ENCODE data around the gene MKLN1.

The MKLN1 gene

DNA sequence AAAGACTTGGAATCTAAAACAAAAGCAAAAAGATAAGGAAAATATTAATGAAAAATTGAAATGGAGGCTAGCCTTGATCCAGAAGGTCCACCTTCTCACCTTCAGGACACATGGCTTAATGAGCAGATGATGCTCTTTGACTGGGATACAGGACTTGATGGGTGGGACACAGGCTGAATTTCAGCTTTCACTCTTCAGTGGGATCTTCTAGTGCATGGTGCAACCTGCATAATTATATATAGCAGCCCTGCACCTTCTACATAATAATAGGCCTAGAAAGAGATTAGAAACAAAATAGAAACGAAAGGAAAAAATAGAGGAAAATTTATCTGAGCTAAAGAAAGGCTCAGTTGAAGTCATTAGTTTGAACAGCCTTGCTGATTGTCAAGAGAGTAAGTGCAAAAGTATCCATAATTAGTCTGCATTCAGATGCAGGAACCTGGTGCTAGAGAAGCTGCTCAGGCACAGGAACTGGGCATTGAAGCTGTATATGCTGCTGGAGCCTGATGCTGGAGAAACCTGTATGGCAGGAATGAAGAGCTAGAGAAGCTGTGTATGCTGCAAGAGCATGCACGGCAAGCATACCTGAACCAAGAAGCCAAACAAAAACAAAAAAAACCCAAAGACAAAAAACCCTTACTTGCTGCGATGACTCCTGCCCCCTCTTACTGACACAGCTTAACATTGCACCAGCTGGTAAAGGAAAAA, 19.4 kb downstream of the MKLN1 start:
- in situ Hi-C loops (cut with MboI; ENCODE audit: low sequenced_read_pairs) = no loop called here

DNA sequence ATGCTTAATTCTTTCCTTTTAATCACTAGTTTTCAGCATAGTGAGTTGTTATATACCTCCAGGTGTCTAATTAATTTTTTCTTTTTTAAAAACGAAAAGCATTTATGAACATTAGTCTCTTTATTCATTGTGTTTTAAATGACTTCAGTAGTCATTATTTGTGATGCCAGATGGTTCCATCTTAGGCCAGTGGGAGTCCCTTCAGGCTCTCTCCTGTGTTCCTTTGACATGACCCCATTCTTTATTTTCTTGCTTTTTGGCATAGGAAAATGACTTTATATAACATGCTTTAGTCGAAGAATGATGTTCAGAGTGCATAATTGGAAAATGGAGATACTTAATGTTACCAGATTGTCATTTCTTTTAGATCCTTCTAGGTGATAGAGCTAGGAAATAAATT, 24.4 kb downstream of the MKLN1 start:
- in situ Hi-C loops (cut with MboI; ENCODE audit: low sequenced_read_pairs) = no loop called here

DNA sequence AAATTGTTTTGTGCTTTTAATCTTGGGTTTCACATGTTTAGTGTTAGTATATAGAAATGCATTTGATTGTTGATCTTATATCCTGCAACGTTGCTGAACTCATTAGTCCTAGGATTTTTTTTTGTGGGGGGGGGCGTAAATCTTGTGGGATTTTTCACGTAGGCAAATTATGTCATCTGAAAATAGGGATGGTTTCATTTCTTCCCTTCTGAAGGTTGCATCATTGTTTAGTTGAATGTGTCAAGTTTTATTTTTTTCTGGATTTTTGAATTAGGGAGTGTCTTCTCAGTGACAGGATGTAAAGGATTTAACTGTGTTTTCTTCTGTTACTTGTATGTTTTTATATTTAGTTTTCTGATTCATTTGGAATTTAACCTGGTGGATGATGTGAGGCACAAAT, 26.7 kb downstream of the MKLN1 start:
- in situ Hi-C loops (cut with MboI; ENCODE audit: low sequenced_read_pairs) = no loop called here

DNA sequence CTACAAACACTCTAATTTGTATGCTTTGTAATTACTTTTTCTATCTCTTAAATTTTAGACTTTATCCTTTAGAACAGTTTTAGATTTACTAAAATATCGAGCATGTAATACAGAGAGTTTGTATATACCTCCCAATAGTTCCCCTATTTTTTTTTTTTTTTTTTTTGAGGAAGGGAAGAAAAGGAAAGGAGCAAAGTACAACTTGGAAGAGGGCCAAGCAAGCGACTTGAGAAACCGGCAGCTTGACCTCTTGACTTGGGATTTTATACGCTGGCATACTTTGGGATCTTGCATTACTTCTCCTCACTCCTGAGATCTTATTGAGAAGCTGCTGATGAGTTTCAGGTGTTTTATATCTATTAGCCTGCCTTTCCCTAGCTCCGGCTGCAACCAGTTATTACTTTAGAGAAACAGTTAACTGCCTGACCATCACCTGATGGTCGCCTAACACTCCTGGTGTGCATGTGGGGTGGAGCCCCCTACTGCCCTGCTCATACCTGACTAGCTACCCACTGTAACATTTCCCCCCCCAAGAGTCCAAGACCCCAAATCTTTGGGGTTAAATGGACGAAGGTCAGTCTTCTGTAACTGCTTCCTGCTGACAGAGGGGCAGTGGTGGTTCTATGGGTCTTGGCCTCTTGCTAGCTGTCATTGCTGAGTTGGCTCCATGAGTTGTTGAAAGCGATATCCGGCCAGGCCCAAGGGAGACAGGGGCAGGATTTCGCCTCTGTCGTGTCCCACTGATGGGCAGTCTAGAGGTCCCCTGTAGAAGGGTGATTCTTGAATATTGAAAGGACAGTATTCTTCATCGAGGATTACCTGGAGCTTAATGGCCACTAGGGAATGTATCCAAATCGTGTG, 28.5 kb downstream of the MKLN1 start:
- in situ Hi-C loops (cut with MboI; ENCODE audit: low sequenced_read_pairs) = no loop called here

DNA sequence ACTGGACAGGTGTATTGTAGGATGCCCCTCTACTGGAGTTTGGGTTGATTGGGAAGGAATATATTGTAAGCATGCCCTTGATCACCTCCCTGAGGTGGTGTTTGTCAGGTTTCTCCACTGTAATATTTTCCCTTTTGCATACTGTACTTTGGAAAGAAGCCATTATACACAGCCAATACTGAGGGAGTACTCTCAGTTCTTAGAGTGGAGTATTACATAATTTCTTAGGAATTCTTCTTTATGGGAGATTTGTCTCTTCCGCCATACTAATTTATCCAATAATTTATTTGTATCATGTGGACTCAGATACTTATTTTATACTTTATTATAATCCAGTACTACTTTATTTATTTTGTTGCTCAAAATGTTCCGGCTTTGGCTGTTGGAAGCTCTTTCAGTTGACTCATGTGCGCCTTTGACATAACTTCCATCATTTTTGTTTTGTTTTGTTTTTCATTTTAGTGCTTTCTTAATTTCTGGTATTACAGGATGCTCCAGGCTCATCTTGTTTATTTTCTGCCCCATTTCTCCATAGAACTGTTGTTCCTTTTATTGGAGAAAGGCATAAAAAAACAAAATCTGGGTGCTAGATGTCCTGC, 29.7 kb downstream of the MKLN1 start:
- in situ Hi-C loops (cut with MboI; ENCODE audit: low sequenced_read_pairs) = no loop called here

DNA sequence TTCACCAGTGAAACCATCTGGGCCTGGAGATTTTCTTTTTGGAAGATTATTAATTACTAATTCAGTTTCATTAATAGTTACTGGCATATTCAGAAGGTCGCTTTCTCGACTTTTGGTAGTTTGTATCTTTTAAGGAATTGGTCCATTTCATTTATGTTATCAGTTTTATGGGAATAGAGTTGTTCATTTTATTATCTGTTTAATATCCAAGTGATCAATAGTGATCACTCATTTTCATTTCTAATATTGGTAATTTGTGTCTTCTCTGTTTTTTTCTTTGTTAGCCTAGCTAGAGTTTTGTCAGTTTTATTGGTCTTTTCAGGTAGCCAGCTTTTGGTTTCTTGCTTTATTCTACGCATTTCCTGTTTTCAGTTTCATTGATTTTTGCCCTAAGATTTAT, 31.0 kb downstream of the MKLN1 start:
- in situ Hi-C loops (cut with MboI; ENCODE audit: low sequenced_read_pairs) = no loop called here

DNA sequence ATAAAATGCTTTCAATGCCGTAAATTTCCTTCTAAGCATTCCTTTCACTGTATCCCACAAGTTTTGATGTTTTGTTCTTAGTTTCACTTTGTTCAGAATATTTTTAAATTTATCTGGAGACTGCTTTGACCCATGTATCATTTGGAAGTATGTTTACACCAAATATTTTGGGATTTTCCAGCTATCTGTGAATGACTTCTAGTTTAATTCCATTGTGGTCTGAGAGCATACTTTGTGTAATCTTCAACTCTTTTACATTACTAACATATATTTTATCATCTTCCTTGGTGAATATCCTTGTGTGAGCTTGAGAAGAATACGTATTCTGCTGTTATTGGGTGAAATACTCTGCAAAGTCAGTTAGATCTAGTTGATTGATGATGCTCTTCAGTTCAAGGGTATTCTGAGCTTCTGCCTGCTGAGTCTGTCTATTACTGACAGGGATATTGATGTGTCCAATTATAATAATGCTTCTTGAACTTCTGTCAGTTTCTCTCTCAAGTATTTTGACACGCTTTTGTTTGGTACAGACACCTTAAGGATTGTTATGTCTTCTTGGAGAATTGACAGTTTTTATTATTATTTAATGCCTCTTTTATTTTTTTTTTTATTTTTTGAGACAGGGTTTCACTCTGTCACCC, 31.6 kb downstream of the MKLN1 start:
- in situ Hi-C loops (cut with MboI; ENCODE audit: low sequenced_read_pairs) = no loop called here

DNA sequence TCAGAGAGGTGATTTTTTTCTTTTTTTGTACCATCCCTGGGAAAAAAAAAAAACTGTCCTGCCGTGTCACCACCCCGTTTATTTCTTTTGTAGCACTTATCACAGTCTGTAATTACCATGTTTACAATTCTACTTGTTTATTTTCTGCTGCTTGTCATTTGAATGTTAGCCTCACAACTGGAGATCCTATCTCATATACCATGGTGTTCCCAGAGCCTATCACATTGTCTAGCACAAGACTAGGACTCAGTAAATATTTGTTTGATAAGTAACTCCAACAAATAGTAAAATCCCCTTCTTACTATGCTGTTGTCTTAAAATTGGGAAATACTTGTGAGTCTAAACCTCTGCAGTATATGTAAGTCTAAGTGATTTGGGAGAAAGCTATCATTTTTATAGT, 36.0 kb downstream of the MKLN1 start:
- in situ Hi-C loops (cut with MboI; ENCODE audit: low sequenced_read_pairs) = no loop called here

DNA sequence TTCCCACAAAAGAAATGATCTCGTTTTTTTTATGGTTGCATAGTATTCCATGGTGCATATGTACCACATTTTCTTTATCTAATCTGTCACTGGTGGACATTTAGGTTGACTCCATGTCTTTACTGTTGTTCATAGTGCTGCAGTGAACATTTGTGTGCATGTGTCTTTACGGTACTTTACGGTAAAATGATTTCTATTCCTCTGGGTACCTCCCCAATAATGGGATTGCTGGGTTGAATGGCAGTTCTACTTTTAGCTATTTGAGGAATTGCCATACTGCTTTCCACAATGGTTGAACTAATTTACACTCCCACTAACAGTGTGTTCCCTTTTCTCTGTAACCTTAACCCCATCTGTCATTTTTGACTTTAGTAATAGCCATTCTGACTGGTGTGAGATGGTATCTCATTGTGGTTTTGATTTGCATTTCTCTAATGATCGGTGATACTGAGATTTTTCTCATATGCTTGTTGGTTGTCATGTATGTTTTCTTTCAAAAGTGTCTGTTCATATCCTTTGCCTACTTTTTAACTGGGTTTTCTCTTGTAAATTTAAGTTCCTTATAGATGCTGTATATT, 37.2 kb downstream of the MKLN1 start:
- in situ Hi-C loops (cut with MboI; ENCODE audit: low sequenced_read_pairs) = no loop called here

DNA sequence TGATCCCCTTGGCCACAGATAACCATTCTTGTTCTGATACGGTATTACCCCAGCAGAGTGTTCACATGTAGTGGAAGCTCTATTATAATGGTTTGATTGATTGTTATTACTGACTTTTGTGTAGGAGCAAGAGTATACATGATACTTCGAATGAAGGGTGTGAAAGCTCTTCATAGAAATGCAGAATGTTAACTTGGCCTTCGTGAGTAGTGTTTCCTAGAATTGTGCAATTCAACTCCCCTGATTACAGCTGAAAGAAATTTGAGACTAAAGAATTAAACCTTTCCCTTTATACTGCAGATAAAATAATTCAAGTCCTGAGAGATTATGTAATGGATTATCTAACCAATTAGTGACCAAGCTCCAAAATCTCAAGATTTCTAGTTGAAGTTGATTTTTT, 38.2 kb downstream of the MKLN1 start:
- in situ Hi-C loops (cut with MboI; ENCODE audit: low sequenced_read_pairs) = no loop called here

DNA sequence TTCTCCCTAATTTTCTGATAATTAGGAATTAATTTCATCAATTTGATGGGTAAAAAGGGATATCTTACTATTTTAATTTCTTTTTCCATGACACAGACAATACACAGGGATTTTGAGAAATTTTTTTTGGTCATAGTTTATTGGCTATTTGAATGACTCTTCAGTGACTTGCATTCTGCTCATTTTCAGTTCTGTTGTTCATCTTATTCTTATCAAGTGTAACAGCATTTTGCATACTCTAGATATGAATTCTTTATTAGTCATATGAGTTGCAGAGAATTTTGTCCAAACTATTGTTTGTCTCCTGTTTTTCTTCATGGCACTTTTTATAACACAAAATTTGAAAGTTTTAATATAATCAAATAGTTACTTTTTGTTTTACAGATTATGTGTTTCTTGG, 41.7 kb downstream of the MKLN1 start:
- in situ Hi-C loops (cut with MboI; ENCODE audit: low sequenced_read_pairs) = no loop called here

DNA sequence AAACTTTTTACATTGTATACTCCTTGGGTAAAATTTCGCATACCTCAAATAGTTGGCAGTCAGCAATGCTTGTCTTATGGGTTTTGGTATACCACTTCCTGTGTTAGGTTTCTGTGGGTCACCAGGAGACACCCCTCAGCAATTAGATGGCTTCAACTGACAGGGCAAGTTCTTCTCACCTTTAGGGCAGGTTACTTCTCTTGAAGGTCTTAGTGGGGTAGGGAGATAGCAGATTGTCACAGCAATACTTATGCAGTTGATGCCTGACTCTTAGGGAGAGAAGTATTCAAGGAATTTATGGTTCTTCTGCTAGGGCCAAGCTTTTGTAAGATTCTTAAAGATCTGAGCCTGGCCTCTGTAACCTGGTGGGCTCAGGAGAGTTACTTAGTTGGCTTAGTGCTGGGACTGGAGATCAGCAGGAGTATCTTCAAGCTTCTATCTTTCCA, 42.9 kb downstream of the MKLN1 start:
- in situ Hi-C loops (cut with MboI; ENCODE audit: low sequenced_read_pairs) = no loop called here

DNA sequence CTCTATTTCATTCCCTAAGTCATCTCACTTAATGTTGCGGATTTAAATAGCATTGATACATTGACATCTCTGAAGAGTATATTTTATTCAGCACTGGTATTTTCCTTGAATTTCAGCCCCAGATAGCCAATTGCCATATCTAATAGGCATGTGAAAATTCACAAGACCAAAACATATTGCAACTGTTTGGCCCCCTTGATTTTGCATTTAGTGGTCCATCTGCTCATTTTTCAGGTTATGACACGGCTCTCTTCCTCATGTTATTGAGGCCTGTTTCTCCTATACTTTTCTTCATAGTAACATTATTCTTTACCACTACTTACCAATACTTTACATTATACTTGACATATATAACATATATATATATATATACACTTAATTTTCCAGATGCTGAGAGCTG, 43.7 kb downstream of the MKLN1 start:
- in situ Hi-C loops (cut with MboI; ENCODE audit: low sequenced_read_pairs) = no loop called here

DNA sequence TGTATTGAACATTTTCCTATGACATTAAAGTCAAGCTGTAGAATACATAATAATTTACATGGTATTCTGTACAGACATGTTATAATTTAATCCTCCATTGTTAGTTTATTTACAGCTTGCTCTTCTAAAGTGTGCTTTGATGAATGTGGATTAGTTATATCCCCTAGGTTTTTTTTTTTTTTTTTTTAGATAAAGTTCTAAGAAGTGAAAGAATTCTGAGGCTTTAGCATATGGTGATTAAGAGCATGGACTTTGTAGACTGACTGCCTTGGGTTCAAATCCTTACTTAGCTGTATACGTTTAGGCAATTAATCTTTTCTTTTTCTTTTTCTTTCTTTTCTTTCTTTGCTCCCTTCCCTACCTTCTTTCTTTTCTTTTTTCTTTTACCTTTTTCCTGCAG, 44.9 kb downstream of the MKLN1 start:
- in situ Hi-C loops (cut with MboI; ENCODE audit: low sequenced_read_pairs) = no loop called here

DNA sequence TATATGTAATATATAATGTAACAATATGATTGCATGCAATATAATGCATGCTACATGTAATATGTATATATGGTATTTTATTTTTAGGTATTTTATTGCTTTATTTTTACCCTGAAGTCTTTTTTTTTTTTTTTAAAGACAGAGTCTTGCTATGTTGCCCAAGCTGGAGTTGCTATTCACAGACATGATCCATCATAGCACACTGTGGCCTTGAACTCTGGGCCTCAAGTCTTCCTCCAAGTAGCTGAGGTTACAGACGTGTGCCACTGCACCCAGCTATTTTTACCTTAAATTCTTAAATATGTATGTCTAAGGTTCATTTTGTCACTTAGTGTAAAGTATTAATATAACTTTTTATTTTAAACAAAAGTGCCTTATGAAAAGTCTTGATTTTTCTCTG, 47.1 kb downstream of the MKLN1 start:
- in situ Hi-C loops (cut with MboI; ENCODE audit: low sequenced_read_pairs) = no loop called here

DNA sequence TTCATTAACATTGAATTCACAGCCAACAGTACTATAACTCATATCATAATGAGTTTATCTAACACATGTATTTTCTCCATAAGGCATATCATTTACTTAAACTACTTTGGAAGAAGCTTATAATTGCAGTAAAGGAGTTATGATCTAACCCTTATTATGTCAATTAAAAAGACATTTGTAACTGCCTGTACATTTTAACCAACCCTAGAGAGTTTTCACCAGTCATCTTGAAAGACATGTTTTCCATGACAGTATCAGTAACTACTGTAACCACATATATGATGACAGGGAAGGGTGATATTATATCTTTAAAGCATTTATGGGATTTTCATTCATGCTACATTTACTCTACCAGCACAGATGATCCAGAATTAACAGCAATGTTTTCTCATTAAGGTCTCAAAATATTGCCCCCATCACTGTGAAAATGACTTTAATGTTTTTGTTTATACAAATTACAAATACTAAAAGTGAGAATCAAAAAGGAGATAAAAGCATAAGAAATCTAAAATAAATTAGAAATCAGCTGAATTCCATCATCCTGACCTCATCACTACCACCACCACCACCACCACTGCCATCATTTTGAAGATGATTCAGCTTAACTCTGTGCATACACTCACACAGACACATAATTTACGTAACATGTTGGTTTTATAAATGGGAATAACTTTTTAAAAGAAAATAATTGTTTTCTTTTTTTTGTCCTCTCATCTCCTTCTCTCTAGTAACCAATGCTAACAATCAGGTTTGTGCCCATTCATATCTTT, 53.6 kb downstream of the MKLN1 start:
- in situ Hi-C loops (cut with MboI; ENCODE audit: low sequenced_read_pairs) = no loop called here

DNA sequence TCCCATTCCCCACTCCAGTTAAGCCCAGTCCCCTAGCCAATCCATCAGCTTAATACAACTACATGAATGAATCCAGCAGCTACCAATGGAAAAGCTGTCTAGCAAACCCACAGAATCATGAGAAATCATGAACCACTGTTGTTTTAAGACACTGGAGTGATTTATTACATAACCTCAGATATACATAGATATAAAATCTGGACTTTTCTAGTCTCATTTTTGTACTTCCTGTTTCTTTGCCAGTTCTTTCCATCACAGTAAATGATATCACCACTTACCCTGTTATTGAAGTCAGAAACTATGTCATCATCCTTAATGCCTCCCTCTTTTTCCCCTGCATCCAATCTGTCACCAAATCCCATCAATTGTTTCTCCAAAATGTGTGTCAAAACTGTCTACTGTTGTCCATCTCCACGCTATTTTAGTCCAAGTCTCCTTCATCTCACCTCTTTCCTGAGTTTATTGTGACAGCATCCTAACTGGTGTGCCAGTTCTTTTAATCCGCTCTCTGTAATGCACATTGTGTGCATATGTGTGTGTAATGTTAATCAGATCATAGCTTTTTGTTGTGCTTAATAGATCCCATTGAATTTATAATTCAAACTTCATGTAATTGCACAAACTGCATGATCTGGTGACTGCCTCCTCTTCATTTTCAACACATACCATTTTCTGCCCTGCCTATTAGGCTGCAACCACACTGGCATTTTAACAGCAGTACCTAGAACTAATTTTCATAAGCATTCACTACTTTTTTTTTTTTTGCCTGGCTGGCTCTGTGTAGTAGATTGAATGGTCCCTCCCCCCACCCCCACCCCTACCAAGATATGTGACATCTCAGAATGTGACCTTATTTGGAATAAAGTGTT, 56.0 kb downstream of the MKLN1 start:
- in situ Hi-C loops (cut with MboI; ENCODE audit: low sequenced_read_pairs) = no loop called here

DNA sequence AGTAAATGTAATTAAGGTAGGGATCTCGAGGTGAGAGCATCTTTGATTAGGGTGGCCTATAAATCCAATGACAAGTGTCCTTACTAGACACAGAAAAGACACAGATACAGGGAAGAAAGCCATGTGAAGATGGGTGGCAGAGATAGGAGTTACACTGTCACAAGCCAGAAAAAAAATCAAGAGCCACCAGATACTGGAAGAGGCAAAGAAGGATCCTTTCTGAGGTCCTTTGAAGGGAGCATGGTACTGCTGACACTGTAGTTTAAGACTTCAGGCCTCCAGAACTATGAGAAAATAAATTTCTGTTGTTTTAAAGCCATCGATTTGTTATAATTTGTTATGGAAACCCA, 56.6 kb downstream of the MKLN1 start:
- in situ Hi-C loops (cut with MboI; ENCODE audit: low sequenced_read_pairs) = no loop called here

DNA sequence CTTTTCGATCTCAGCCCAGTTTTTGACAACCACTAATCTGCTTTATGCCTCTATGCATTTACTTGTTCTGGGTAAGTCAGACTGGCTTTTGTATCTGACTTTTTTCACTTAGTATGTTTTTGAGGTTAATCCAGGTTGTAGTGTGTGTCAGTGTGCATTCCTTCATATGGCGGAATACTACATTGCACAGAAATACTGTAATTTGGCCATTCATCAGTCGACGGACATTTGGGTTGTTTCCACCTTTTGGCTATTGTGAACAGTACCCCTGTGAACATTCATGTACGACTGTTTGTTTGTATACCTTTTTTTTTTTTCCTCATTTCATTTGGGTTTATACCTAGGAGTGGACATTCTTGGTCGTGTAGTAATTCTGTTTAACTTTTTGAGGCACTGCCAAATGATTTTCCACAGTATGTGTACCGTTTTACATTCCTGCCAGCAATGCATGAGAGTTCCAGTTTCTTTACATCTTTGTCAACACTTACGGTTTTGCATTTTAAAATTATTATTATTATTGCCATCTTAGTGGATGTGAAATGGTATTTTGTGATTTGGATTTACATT, 57.4 kb downstream of the MKLN1 start:
- in situ Hi-C loops (cut with MboI; ENCODE audit: low sequenced_read_pairs) = no loop called here

All from hTERT RPE-1 (cell line).